ENCODE results near the gene MTCL3.

MTCL3 gene

GRCh38 chr6:127533736-127534135 lies 14.6 kb upstream of the MTCL3 start:
- CTCF ChIA-PET = interaction anchor here (0.9 to 1.2 kb wide), 3 partner anchors 17 to 202 kb away, joined by 3 to 4 read pairs (median 3); no protein-coding TSS in a partner anchor
- POLR2A ChIA-PET = no interaction called here
- H3K27ac Mint-ChIP-seq (ENCODE audit: low read depth, unreplicated experiment) = no peak overlapping the region
- no TSS peak for BruUV-seq (replicated peaks)
- no peak overlapping the region for H3K4me3 Mint-ChIP-seq (ENCODE audit: unreplicated experiment)
- no peak for TF ChIP-seq CTCF (IDR thresholded peaks at IDR 0.05; ENCODE audit: unreplicated experiment)
- no peaks in the 10 kb centered on the region for H3K36me3 Mint-ChIP-seq (ENCODE audit: insufficient read depth, unreplicated experiment)
- H3K27me3 Mint-ChIP-seq (ENCODE audit: insufficient read depth, unreplicated experiment) = peaks cover 33% of the 10 kb centered on the region
- no peaks in the 10 kb centered on the region for H3K9me3 Mint-ChIP-seq (ENCODE audit: unreplicated experiment)
- DNase-seq (ENCODE audit: unreplicated experiment) = no peak
- intact Hi-C loops (cut with micrococcal nuclease) = no loop called here
- peaks cover 1% of the 10 kb centered on the region for H3K4me1 Mint-ChIP-seq (ENCODE audit: insufficient read depth, unreplicated experiment)

DNA sequence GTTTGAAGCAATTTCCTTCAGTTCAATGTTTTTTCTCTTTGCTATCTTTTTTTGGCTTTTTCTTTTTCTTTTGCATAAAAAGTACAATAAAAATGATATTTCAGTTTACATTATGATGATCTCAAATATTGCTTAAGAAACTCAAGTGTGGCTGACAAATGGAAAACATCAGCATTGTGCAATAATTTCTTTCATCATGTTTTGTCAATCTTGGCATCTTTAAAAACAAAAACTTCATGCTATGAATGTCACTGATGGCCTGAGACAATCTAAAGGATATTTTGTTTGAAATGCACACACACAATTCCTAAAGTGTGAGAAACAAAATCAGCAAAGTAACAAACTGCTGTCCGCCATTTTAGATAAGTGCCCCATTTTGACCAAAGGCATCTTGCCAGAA lies 13.9 kb upstream of the MTCL3 start:
- no TSS peak for BruUV-seq (replicated peaks)
- Mint-ChIP-seq H3K27me3 (ENCODE audit: insufficient read depth, unreplicated experiment) (peaks cover 33% of the 10 kb centered on the region), H3K4me1 (ENCODE audit: insufficient read depth, unreplicated experiment) (no peaks in the 10 kb centered on the region), H3K9me3 (ENCODE audit: unreplicated experiment) (no peaks in the 10 kb centered on the region), H3K27ac (ENCODE audit: low read depth, unreplicated experiment) (no peak overlapping the region), H3K36me3 (ENCODE audit: insufficient read depth, unreplicated experiment) (no peaks in the 10 kb centered on the region), H3K4me3 (ENCODE audit: unreplicated experiment) (no peak overlapping the region)
- CTCF ChIA-PET = interaction anchor here (0.7 to 1.0 kb wide), 2 partner anchors 14 to 162 kb away, joined by 3 read pairs; no protein-coding TSS in a partner anchor
- no peak for TF ChIP-seq CTCF (IDR thresholded peaks at IDR 0.05; ENCODE audit: unreplicated experiment)
- intact Hi-C loops (cut with micrococcal nuclease) = no loop called here
- POLR2A ChIA-PET = interaction anchor here (0.8 kb wide), 1 partner anchor 16 kb away, joined by 4 read pairs; no protein-coding TSS in a partner anchor
- peak; percentile 39 for DNase-seq (ENCODE audit: unreplicated experiment)

DNA sequence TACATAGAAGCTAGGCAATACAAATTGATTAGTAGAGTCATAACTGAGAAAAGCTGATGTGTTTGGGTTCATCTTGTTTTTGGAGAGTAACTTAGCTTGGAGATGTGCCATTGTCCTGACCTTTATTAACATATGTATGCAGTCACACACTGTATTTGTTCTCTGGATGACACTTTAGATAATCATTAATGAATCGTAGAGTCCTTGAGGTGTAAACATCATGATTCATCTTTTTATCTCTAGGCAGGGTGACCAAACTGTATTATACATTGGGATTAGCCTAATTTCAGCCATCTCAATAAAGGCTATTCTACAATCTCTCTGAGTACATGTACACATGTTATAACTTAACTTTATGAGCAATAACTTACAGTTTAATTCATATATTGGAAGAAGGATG lies 3.6 kb upstream of the MTCL3 start:
- TF ChIP-seq CTCF (IDR thresholded peaks at IDR 0.05; ENCODE audit: unreplicated experiment) = no peak
- BruUV-seq (replicated peaks) = no TSS peak
- DNase-seq (ENCODE audit: unreplicated experiment) = no peak
- ChIA-PET CTCF (interaction anchor here (1.1 kb wide), 1 partner anchor 1476 kb away, joined by 3 read pairs; no protein-coding TSS in a partner anchor), POLR2A (no interaction called here)
- Mint-ChIP-seq H3K4me3 (ENCODE audit: unreplicated experiment) (no peak overlapping the region), H3K27me3 (ENCODE audit: insufficient read depth, unreplicated experiment) (peaks cover 78% of the 10 kb centered on the region), H3K4me1 (ENCODE audit: insufficient read depth, unreplicated experiment) (peaks cover 6% of the 10 kb centered on the region), H3K9me3 (ENCODE audit: unreplicated experiment) (no peaks in the 10 kb centered on the region), H3K27ac (ENCODE audit: low read depth, unreplicated experiment) (no peak overlapping the region), H3K36me3 (ENCODE audit: insufficient read depth, unreplicated experiment) (no peaks in the 10 kb centered on the region)
- intact Hi-C loops (cut with micrococcal nuclease) = no loop called here

DNA sequence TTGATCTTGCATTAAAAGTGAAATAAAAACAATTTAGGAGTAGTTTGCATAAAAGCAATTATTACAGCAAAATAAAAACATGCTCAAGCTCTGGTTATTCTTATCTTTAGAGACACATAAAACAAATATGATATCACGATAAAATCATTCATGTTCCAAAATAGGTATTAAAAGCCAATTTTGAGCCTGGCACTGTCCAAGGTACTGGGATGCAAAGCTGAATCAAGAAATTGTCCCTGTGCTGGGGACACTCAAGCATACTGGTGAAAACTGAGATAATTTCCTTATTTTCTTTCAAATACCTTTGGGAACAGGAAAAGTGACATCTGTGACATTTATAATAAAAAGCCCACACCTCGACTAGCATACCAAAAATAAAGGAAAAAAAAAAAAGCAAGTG lies 931 bp upstream of the MTCL3 start:
- no peak overlapping the region for H3K4me3 Mint-ChIP-seq (ENCODE audit: unreplicated experiment)
- peaks cover 78% of the 10 kb centered on the region for H3K27me3 Mint-ChIP-seq (ENCODE audit: insufficient read depth, unreplicated experiment)
- BruUV-seq (replicated peaks) = no TSS peak
- no peaks in the 10 kb centered on the region for H3K9me3 Mint-ChIP-seq (ENCODE audit: unreplicated experiment)
- no peak for TF ChIP-seq CTCF (IDR thresholded peaks at IDR 0.05; ENCODE audit: unreplicated experiment)
- peak; percentile 16 for DNase-seq (ENCODE audit: unreplicated experiment)
- H3K4me1 Mint-ChIP-seq (ENCODE audit: insufficient read depth, unreplicated experiment) = peaks cover 9% of the 10 kb centered on the region
- H3K36me3 Mint-ChIP-seq (ENCODE audit: insufficient read depth, unreplicated experiment) = no peaks in the 10 kb centered on the region
- H3K27ac Mint-ChIP-seq (ENCODE audit: low read depth, unreplicated experiment) = no peak overlapping the region
- CTCF ChIA-PET = interaction anchor here (0.6 to 2.5 kb wide), 7 partner anchors 14 to 1534 kb away, joined by 3 to 11 read pairs (median 6); partner anchors contain the start of gene TRMT11
- POLR2A ChIA-PET = no interaction called here
- intact Hi-C loops (cut with micrococcal nuclease) = no loop called here

Data from MCF 10A (cell line).